Thymus (tissue), 11 donors: Measurements from ENCODE around the gene RPS6KA5. TPM values are rescaled to one million over a fixed set of nuclear protein-coding genes. Genes with fewer than 3 reads are reported as not detected.
A peak's percentile ranks its signal among the peaks of the same experiment; 100 is the strongest.

Source experiments
- DNase-seq, 9 donors: peaks; one replicate each; pipeline ENCODE4 v3.0.0-alpha.2; 2013; ENCODE audit warnings: low spot score in 9 of 9, low read depth in 6 of 9, missing footprints in 1 of 9
- H3K27ac ChIP-seq, 2 donors: one replicate each; pipeline ENCODE4 v1.5.1; 2013; ENCODE audit warnings: control low read depth in 1 of 2, low read depth in 1 of 2, low read length in 1 of 2, mild to moderate bottlenecking in 1 of 2, moderate library complexity in 1 of 2
- H3K27me3 ChIP-seq, 2 donors: one replicate each; pipeline ENCODE4 v1.5.1; 2013; ENCODE audit warnings: low read length in 1 of 2; ENCODE audit not compliant: control insufficient read depth in 2 of 2, insufficient read depth in 1 of 2
- H3K36me3 ChIP-seq, 2 donors: one replicate each; pipeline ENCODE4 v1.5.1; 2013; ENCODE audit warnings: low read length in 1 of 2, mild to moderate bottlenecking in 1 of 2, moderate library complexity in 1 of 2; ENCODE audit not compliant: control insufficient read depth in 2 of 2, insufficient read depth in 2 of 2
- H3K4me1 ChIP-seq, 2 donors: one replicate each; pipeline ENCODE4 v1.5.1; 2013; ENCODE audit warnings: low read length in 2 of 2; ENCODE audit not compliant: control insufficient read depth in 2 of 2, insufficient read depth in 2 of 2
- H3K4me3 ChIP-seq, 2 donors: one replicate each; pipeline ENCODE4 v1.5.1; 2013; ENCODE audit warnings: low read length in 2 of 2, control low read depth in 1 of 2, mild to moderate bottlenecking in 1 of 2
- H3K9me3 ChIP-seq, 2 donors: one replicate each; pipeline ENCODE4 v1.5.1; 2013; ENCODE audit warnings: low read length in 1 of 2, mild to moderate bottlenecking in 1 of 2; ENCODE audit not compliant: control insufficient read depth in 2 of 2, insufficient read depth in 1 of 2
- WGBS: extraction: QIAGEN DNeasy Blood & Tissue Kit; methylation state at CpG from one replicate; pipeline ENCODE4 v1.1.7; 2013; 5-methylcytosine and 5-hydroxymethylcytosine counted together
- polyA plus RNA-seq: library from polyadenylated mRNA; stranded (reverse); fragments of 200-250 nt; gene quantifications from one replicate; pipeline ENCODE4 v1.2.3, GENCODE V29; 2013
- total RNA-seq: library from RNA; stranded (reverse); fragments of 120-200 nt; gene quantifications from one replicate; pipeline ENCODE4 v1.2.4, GENCODE V29; 2013
- donor health status: healthy.

RPS6KA5 gene
- total and polyA plus RNA-seq, 2 donors = 4.0 to 5.1 TPM

DNA sequence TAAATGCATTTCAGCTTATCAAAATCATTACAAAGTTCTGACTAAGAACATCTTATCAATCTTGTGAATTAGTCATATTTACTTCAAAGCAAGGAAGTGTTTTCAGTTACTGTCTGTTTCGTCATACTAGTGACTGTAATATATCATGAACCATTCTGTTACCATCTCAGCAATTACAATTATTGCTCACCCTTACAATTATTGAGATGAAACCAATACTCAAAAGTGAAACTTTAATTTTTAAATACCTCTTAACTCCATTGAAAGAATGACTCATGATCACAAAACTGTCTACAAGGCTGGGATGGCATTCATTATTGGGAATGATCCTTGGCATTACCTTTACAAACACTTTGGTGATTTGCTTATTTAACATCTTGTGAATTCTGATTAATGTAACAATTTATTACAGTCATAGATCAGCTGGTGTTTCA is 90.3 kb downstream of the RPS6KA5 start:
- Histone ChIP-seq H3K4me3 (no peak overlapping the region), H3K9me3 (no peaks in the 10 kb centered on the region), H3K27me3 (no peaks in the 10 kb centered on the region), H3K36me3 (no peaks in the 10 kb centered on the region), H3K4me1 (no peaks in the 10 kb centered on the region), H3K27ac (no peak overlapping the region)
- DNase-seq = no peak
- 85% methylated on average over 1 of the region's 1 CpG for WGBS

DNA sequence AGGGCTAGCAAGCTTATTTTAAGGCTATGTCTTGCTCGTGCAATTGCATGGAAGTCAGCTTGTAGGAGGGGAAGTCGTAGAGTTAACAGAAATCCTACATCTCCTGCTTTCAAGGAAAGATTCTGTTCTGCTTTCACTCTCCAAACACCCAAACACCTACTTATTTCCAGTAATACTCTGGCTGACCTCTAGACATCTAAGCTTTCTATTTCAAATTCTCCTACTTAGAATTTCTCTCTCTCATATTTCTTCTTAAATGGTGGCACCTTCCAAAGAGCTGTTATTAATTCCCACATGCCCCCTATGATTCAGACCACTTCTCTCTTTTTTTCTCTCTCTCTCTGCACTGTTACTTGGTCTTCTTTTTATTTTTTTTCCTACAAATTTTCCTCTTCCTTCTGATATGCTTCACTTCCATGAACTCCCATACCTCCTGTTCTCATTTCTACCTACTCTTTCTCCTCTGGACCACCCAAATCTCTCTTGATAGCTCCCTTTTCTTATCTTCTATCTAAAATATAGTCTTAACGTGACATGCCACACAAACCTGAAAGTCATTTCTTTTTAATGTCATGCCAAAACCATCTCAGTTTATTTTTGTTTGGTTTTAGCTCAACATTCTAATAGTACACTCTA is 90.8 kb downstream of the RPS6KA5 start:
- WGBS = 43% methylated on average over 3 of the region's 3 CpGs
- no peak overlapping the region for H3K4me3 ChIP-seq
- no peaks in the 10 kb centered on the region for H3K9me3 ChIP-seq
- no peaks in the 10 kb centered on the region for H3K27me3 ChIP-seq
- peak in 1 of 9 donors; percentile 9 for DNase-seq
- no peak overlapping the region for H3K27ac ChIP-seq
- H3K4me1 ChIP-seq = no peaks in the 10 kb centered on the region
- H3K36me3 ChIP-seq = no peaks in the 10 kb centered on the region

DNA sequence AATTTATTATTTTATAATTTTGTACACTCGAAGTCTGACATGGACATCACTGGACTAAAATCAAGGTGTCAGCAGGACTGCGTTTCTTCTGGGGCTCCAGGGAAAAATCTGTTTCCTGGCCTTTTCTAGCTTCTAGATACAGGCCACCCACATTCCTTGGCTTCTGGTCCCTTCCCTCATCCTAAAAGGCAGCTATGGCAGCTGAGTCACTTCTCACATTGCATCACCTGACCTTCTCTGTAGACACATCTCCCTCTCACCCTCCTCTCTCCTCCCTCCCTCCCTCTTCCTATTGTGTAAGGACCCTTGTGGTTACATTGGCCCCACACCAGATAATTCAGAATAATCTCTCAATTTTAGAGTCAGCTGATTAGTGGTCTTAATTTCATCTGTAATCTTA is 92.4 kb downstream of the RPS6KA5 start:
- no peak overlapping the region for H3K27ac ChIP-seq
- H3K4me3 ChIP-seq = no peak overlapping the region
- no peaks in the 10 kb centered on the region for H3K9me3 ChIP-seq
- 98% methylated on average over 2 of the region's 2 CpGs for WGBS
- H3K4me1 ChIP-seq = no peaks in the 10 kb centered on the region
- DNase-seq = no peak
- no peaks in the 10 kb centered on the region for H3K36me3 ChIP-seq
- H3K27me3 ChIP-seq = no peaks in the 10 kb centered on the region

DNA sequence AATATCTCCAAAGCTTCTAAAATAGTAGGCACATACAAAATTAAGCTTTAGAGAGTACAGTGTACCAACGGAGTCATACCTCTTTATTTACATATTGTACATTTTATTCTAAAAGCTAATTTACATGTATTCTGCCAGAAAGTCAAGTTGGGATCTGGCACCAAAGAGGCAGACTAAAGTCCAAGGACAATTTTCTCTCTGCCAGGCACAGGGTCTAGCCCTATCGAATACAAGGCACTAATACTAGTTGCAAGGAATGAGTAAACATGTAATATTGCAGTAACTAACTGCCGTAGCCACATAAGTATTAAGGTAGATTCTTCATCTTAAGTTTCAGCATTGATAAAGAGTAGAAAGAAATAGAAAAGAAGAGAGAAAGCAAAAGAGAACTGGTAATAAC is 93.9 kb downstream of the RPS6KA5 start:
- WGBS = 97% methylated on average over 3 of the region's 3 CpGs
- Histone ChIP-seq H3K9me3 (no peaks in the 10 kb centered on the region), H3K27ac (no peak overlapping the region), H3K27me3 (no peaks in the 10 kb centered on the region), H3K4me3 (no peak overlapping the region), H3K36me3 (no peaks in the 10 kb centered on the region), H3K4me1 (no peaks in the 10 kb centered on the region)
- DNase-seq = no peak

DNA sequence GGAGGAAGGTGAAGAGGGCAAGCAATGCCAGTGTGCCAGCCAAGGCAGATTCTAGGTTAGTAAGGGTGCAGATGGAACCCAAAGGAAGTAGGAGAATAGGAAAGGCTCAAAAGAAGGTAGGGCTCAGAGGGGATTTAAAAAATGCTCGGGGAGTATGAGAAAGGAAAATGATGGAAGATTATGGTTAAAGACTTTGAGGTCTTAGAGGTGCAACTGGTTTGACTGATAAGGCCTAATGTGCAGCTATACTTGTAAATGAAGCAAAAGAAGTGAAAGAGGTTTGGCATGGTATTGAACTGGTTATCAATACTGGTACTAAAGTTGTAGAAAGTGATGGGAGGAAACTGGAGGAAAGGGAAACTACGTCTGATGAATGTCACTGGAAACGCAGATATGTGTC is 94.7 kb downstream of the RPS6KA5 start:
- Histone ChIP-seq H3K27me3 (no peaks in the 10 kb centered on the region), H3K4me3 (no peak overlapping the region), H3K36me3 (no peaks in the 10 kb centered on the region), H3K4me1 (no peaks in the 10 kb centered on the region), H3K9me3 (no peaks in the 10 kb centered on the region), H3K27ac (no peak overlapping the region)
- 94% methylated on average over 3 of the region's 3 CpGs for WGBS
- no peak for DNase-seq

DNA sequence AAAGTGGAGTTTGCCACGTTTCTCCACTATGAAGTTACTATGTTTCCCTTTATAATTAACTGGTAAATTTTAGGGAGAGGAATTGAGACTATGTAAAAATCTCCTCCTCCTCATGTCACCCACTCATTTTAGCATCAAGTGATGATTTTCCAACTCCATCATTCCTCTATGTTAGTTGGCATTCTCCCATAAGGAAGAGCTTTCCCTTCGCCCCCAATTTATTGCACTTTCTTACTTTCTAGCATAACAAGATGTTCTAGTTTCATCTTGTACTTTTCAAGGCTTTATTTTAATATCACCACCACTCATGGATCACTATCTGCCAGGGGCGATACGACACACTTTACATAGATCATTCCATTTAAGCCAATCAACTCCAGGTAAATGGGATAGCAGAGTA is 97.1 kb downstream of the RPS6KA5 start:
- no peaks in the 10 kb centered on the region for H3K36me3 ChIP-seq
- no peaks in the 10 kb centered on the region for H3K4me1 ChIP-seq
- H3K4me3 ChIP-seq = no peak overlapping the region
- 98% methylated on average over 4 of the region's 4 CpGs for WGBS
- no peaks in the 10 kb centered on the region for H3K9me3 ChIP-seq
- H3K27ac ChIP-seq = no peak overlapping the region
- no peaks in the 10 kb centered on the region for H3K27me3 ChIP-seq
- DNase-seq = no peak

DNA sequence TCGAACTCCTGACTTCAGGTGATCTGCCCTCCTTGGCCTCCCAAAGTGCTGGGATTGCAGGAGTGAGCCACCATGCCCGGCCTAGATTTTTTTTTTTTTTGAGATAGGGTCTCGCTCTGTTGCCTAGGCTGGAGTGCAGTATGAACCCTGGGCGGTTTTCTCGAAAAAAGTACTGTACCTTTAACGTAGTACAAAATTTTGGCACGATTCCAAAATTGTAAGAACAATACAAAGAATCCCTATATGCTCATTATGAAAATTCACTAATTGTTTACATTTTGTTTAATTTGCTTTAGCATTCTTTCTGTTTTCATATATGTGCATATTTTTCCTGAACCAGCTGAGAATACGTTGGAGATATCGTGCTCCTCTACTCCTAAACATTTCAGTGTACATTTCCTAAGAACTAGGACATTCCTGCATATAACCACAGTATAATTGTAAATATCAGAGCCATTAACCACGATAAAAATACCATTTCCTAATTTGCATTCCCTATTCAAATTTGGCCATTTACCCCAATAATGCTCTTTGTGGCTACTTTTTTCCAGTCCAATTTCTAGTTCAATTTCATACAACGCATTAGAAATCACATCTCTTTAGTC is 97.8 kb downstream of the RPS6KA5 start:
- Histone ChIP-seq H3K27ac (no peak overlapping the region), H3K27me3 (no peaks in the 10 kb centered on the region), H3K4me1 (no peaks in the 10 kb centered on the region), H3K36me3 (no peaks in the 10 kb centered on the region), H3K9me3 (no peaks in the 10 kb centered on the region), H3K4me3 (no peak overlapping the region)
- no peak for DNase-seq
- 98% methylated on average over 11 of the region's 11 CpGs for WGBS

DNA sequence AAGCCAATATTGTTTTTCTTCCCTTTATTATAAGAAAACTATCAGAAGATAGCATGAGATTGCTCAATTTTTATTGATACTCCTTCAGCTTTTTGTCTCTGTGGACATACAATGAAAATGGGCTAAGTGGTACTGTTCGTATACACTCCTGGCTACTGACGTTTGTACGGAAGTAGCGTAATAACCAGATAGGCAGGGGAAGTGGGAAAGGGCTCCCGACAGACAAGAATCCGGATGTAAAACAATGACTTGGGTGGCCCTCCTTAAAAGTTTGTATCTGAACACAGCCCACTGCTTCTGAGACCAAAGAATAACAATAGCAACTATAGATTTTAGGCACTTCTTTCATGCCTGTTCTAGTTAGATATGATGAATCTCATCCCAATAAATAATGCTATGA is 99.6 kb downstream of the RPS6KA5 start:
- WGBS = 98% methylated on average over 6 of the region's 6 CpGs

DNA sequence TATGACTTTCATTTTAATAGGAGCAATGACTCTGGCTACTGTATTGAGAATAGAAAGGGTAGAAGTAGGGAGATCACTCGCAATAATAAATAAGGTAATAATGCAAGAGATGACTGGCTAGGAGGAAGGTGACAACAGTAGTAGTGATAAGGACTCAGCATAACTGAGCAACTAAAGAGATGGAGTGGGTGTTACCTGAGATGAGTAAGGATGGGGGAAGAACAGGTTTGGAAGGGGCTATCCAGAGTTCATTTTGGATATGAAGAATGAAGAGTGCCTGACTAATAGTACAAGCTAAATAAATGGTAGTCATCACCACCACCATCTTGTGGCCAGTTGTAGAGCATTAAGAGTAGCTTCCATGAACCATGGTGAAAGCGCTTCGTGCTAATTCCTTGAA is 101.1 kb downstream of the RPS6KA5 start:
- no peaks in the 10 kb centered on the region for H3K27me3 ChIP-seq
- H3K27ac ChIP-seq = no peak overlapping the region
- H3K4me1 ChIP-seq = no peaks in the 10 kb centered on the region
- no peak for DNase-seq
- H3K4me3 ChIP-seq = no peak overlapping the region
- no peaks in the 10 kb centered on the region for H3K36me3 ChIP-seq
- WGBS = 96% methylated on average over 3 of the region's 3 CpGs
- peaks cover 0 to 7% of the 10 kb centered on the region in 2 donors for H3K9me3 ChIP-seq

More for the DNA sequence above, 99.6 kb downstream of the RPS6KA5 start:
- Histone ChIP-seq H3K27ac (no peak overlapping the region), H3K36me3 (no peaks in the 10 kb centered on the region), H3K27me3 (no peaks in the 10 kb centered on the region), H3K4me3 (no peak overlapping the region), H3K4me1 (no peaks in the 10 kb centered on the region), H3K9me3 (peaks cover 0 to 4% of the 10 kb centered on the region in 2 donors)
- no peak for DNase-seq
